HT-29 (cell line): ENCODE results near the gene PPFIA3. TPM values are rescaled to one million over a fixed set of nuclear protein-coding genes. Genes with fewer than 3 reads are reported as not detected.
"Not testable (repeated sequence)": the region's sequence is repeated elsewhere in the genome, so short reads cannot be mapped to it uniquely, and the experiment has no call there.

ENCODE experiments used
- DNase-seq: peaks from one replicate; pipeline ENCODE4 v3.0.0-alpha.2; 2015; ENCODE audit warnings: low spot score
- total RNA-seq: library from RNA; depleted of rRNA; stranded (reverse); fragments of >200 nt; shearing (Covaris generic); gene quantifications from 2 replicates; pipeline ENCODE4 v1.2.3, GENCODE V29; 2014

Gene PPFIA3
- total RNA-seq, 1 experiment from 2014 or later = 30.1 TPM

- DNase-seq = not testable (repeated sequence)
These were observed 3.9 kb downstream of the PPFIA3 start for GRCh38 chr19:49123285-49123684.

- DNase-seq = peak; percentile 53
These were observed 5.8 kb downstream of the PPFIA3 start for GRCh38 chr19:49125025-49125731.

GRCh38 chr19:49126575-49126974, 7.2 kb downstream of the PPFIA3 start:
- no peak for DNase-seq

- DNase-seq = not testable (repeated sequence)
These were observed 7.9 kb downstream of the PPFIA3 start for GRCh38 chr19:49127225-49127624.

GRCh38 chr19:49127674-49128544, 8.6 kb downstream of the PPFIA3 start:
- peak; percentile 100 for DNase-seq

GRCh38 chr19:49128545-49129237, 9.3 kb downstream of the PPFIA3 start:
- no peak for DNase-seq

GRCh38 chr19:49129238-49129583, 9.9 kb downstream of the PPFIA3 start:
- no peak for DNase-seq

- DNase-seq = no peak
These were observed 11.0 kb downstream of the PPFIA3 start for GRCh38 chr19:49130325-49130724.

GRCh38 chr19:49132974-49133609, 13.7 kb downstream of the PPFIA3 start:
- DNase-seq = no peak

GRCh38 chr19:49133621-49134454, 14.5 kb downstream of the PPFIA3 start:
- no peak for DNase-seq

GRCh38 chr19:49135686-49136085, 16.3 kb downstream of the PPFIA3 start:
- no peak for DNase-seq

- DNase-seq = no peak
These were observed 17.4 kb downstream of the PPFIA3 start for GRCh38 chr19:49136771-49137171.

- DNase-seq = no peak
These were observed 21.6 kb downstream of the PPFIA3 start for GRCh38 chr19:49140951-49141350.

- DNase-seq = no peak
These were observed 22.0 kb downstream of the PPFIA3 start for GRCh38 chr19:49141352-49141751.

- DNase-seq = peak; percentile 95
These were observed 23.6 kb downstream of the PPFIA3 start for GRCh38 chr19:49142866-49143335.

- DNase-seq = peak; percentile 85
These were observed 26.4 kb downstream of the PPFIA3 start for GRCh38 chr19:49145573-49146407.

GRCh38 chr19:49146408-49146770, 27.0 kb downstream of the PPFIA3 start:
- DNase-seq = not testable (repeated sequence)

GRCh38 chr19:49148044-49148682, 28.8 kb downstream of the PPFIA3 start:
- no peak for DNase-seq
